ENCODE data around the gene DPEP2NB. TPM values are rescaled to one million over a fixed set of nuclear protein-coding genes. Genes with fewer than 3 reads are reported as not detected.

DPEP2NB gene
- total RNA-seq, 1 experiment from 2014 or later = not detected

- RAD21 ChIA-PET (ENCODE audit: low non-redundant PET in 1 of 2, low total read pairs in 2 of 2, uncharacterized antibody in 2 of 2, unreplicated experiment in 2 of 2) = no interaction called here
- Histone ChIP-seq H2AFZ (ENCODE audit: low read depth, low read length, poor library complexity, severe bottlenecking) (no peak overlapping the region), H3K9me3 (ENCODE audit: control insufficient read depth in 1 of 2, insufficient read depth in 1 of 2, low read depth in 1 of 2, low read length in 2 of 2) (no peaks in the 10 kb centered on the region), H3K27ac (ENCODE audit: low read depth, low read length) (no peak overlapping the region), H3K27me3 (ENCODE audit: insufficient read depth, low read length) (no peaks in the 10 kb centered on the region), H3K79me2 (ENCODE audit: insufficient read depth, low read length) (peaks cover 5% of the 10 kb centered on the region; the same call in 1 of the 2 replicates), H4K20me1 (ENCODE audit: insufficient read depth) (no peaks in the 10 kb centered on the region), H3K9ac (ENCODE audit: low read length) (no peak overlapping the region), H3K36me3 (ENCODE audit: control insufficient read depth in 1 of 2, insufficient read depth in 2 of 2, low read length in 2 of 2) (peaks cover 7 to 30% of the 10 kb centered on the region in 2 experiments; a peak in 3 of 4 replicates), H3K4me2 (ENCODE audit: low read length) (no peak overlapping the region), H3K4me3 (replicated peaks in 1 of 2; ENCODE audit: low read depth in 1 of 2, low read length in 2 of 2) (no peak overlapping the region), H3K9me2 (ENCODE audit: insufficient read depth) (no peaks in the 10 kb centered on the region), H3K4me1 (ENCODE audit: control insufficient read depth in 1 of 2, insufficient read depth in 2 of 2, low read length in 2 of 2) (no peaks in the 10 kb centered on the region)
- BruUV-seq (replicated peaks) = no TSS peak
- CTCF ChIA-PET = no interaction called here
- no peak for DNase-seq (ENCODE audit: low read depth, low spot score)
- POLR2A ChIA-PET = no interaction called here
- intact Hi-C loops (cut with micrococcal nuclease) = no loop called here
- TF ChIP-seq SIN3A (IDR thresholded peaks at IDR 0.05; ENCODE audit: low read depth) (no peak), SRF (IDR thresholded peaks at IDR 0.05; ENCODE audit: low read depth) (no peak), ZFX (IDR thresholded peaks at IDR 0.05) (no peak), POLR2A (IDR thresholded peaks at IDR 0.05; ENCODE audit: borderline replicate concordance, extremely low read depth, insufficient read depth, insufficient read length) (no peak), EGR1 (IDR thresholded peaks at IDR 0.05; ENCODE audit: low read depth) (no peak), EZH2 (IDR thresholded peaks at IDR 0.05) (no peak), ELF1 (IDR thresholded peaks at IDR 0.05; ENCODE audit: borderline replicate concordance, low read depth) (no peak), ZNF274 (IDR thresholded peaks at IDR 0.05; ENCODE audit: low read depth, low read length) (no peak), CEBPB (IDR thresholded peaks at IDR 0.05; ENCODE audit: low read depth) (no peak), CBX3 (IDR thresholded peaks at IDR 0.05; ENCODE audit: low read depth) (no peak), ATF3 (IDR thresholded peaks at IDR 0.05) (no peak), ZBTB33 (IDR thresholded peaks at IDR 0.05; ENCODE audit: extremely low read depth, insufficient replicate concordance, low read length) (no peak), FOSL1 (IDR thresholded peaks at IDR 0.05; ENCODE audit: low read depth) (no peak)
- no peak for ATAC-seq
Measured at GRCh38 chr16:68047987-68048386, 32.3 kb upstream of the DPEP2NB start.

All from HCT116 (cell line).